HUES6 (cell line): ENCODE data around the gene ATP13A1.

Experiments used
- H3K27ac ChIP-seq: 2 replicates; pipeline ENCODE4 v1.7.0; 2013; ENCODE audit warnings: low read depth, mild to moderate bottlenecking, low read length, inconsistent platforms
- H3K27me3 ChIP-seq: 2 replicates; pipeline ENCODE4 v1.6.1; 2013; ENCODE audit warnings: low read length; ENCODE audit not compliant: control insufficient read depth, insufficient read depth
- H3K36me3 ChIP-seq: 2 replicates; pipeline ENCODE4 v1.6.1; 2013; ENCODE audit warnings: low read length; ENCODE audit not compliant: control insufficient read depth, insufficient read depth
- H3K4me1 ChIP-seq: 2 replicates; pipeline ENCODE4 v1.6.1; 2013; ENCODE audit warnings: low read length; ENCODE audit not compliant: control insufficient read depth, insufficient read depth
- H3K4me3 ChIP-seq: 2 replicates; pipeline ENCODE4 v1.5.1; 2013; ENCODE audit warnings: low read depth, low read length
- H3K9ac ChIP-seq: one replicate; pipeline ENCODE4 v1.6.1; 2013; ENCODE audit warnings: mild to moderate bottlenecking, low read length
- H3K9me3 ChIP-seq: 2 replicates; pipeline ENCODE4 v1.6.1; 2013; ENCODE audit warnings: low read depth, low read length; ENCODE audit not compliant: control insufficient read depth, insufficient read depth

Gene ATP13A1

GRCh38 chr19:19653597-19654147 lies 9.8 kb downstream of the ATP13A1 start:
- Histone ChIP-seq H3K27me3 (no peaks in the 10 kb centered on the region), H3K36me3 (peaks cover 97% of the 10 kb centered on the region), H3K27ac (no peak overlapping the region), H3K9ac (no peak overlapping the region), H3K4me1 (no peaks in the 10 kb centered on the region), H3K4me3 (no peak overlapping the region), H3K9me3 (no peaks in the 10 kb centered on the region)

- H3K9me3 ChIP-seq = no peaks in the 10 kb centered on the region
- no peaks in the 10 kb centered on the region for H3K4me1 ChIP-seq
- no peak overlapping the region for H3K27ac ChIP-seq
- H3K36me3 ChIP-seq = peaks cover 97% of the 10 kb centered on the region
- no peak overlapping the region for H3K9ac ChIP-seq
- H3K27me3 ChIP-seq = no peaks in the 10 kb centered on the region
- no peak overlapping the region for H3K4me3 ChIP-seq
These were observed 10.8 kb downstream of the ATP13A1 start for GRCh38 chr19:19652482-19653295.

- no peaks in the 10 kb centered on the region for H3K27me3 ChIP-seq
- H3K4me3 ChIP-seq = no peak overlapping the region
- no peak overlapping the region for H3K27ac ChIP-seq
- H3K9ac ChIP-seq = no peak overlapping the region
- H3K36me3 ChIP-seq = peaks cover 97% of the 10 kb centered on the region
- H3K4me1 ChIP-seq = no peaks in the 10 kb centered on the region
- H3K9me3 ChIP-seq = no peaks in the 10 kb centered on the region
These were observed 12.4 kb downstream of the ATP13A1 start for GRCh38 chr19:19651076-19651475.

- Histone ChIP-seq H3K9ac (no peak overlapping the region), H3K4me1 (no peaks in the 10 kb centered on the region), H3K36me3 (peaks cover 97% of the 10 kb centered on the region), H3K4me3 (no peak overlapping the region), H3K27ac (no peak overlapping the region), H3K27me3 (no peaks in the 10 kb centered on the region), H3K9me3 (no peaks in the 10 kb centered on the region)
These were observed 13.1 kb downstream of the ATP13A1 start for GRCh38 chr19:19650331-19650730.

GRCh38 chr19:19649580-19649995 lies 13.9 kb downstream of the ATP13A1 start:
- no peak overlapping the region for H3K9ac ChIP-seq
- no peak overlapping the region for H3K27ac ChIP-seq
- H3K4me3 ChIP-seq = no peak overlapping the region
- H3K9me3 ChIP-seq = no peaks in the 10 kb centered on the region
- H3K4me1 ChIP-seq = no peaks in the 10 kb centered on the region
- H3K36me3 ChIP-seq = peaks cover 97% of the 10 kb centered on the region
- H3K27me3 ChIP-seq = no peaks in the 10 kb centered on the region

GRCh38 chr19:19649155-19649554 lies 14.3 kb downstream of the ATP13A1 start:
- H3K9me3 ChIP-seq = no peaks in the 10 kb centered on the region
- H3K9ac ChIP-seq = no peak overlapping the region
- no peak overlapping the region for H3K4me3 ChIP-seq
- no peaks in the 10 kb centered on the region for H3K4me1 ChIP-seq
- no peaks in the 10 kb centered on the region for H3K27me3 ChIP-seq
- H3K27ac ChIP-seq = no peak overlapping the region
- peaks cover 96% of the 10 kb centered on the region for H3K36me3 ChIP-seq

- Histone ChIP-seq H3K4me1 (no peaks in the 10 kb centered on the region), H3K4me3 (no peak overlapping the region), H3K36me3 (peaks cover 80% of the 10 kb centered on the region), H3K27ac (no peak overlapping the region), H3K9ac (no peak overlapping the region), H3K9me3 (no peaks in the 10 kb centered on the region), H3K27me3 (no peaks in the 10 kb centered on the region)
These were observed 16.2 kb downstream of the ATP13A1 start for GRCh38 chr19:19647037-19647835.

GRCh38 chr19:19645233-19645870 lies 18.1 kb downstream of the ATP13A1 start:
- Histone ChIP-seq H3K27ac (no peak overlapping the region), H3K36me3 (peaks cover 61% of the 10 kb centered on the region)

GRCh38 chr19:19644054-19644388 lies 19.5 kb downstream of the ATP13A1 start:
- Histone ChIP-seq H3K27ac (no peak overlapping the region), H3K4me1 (no peaks in the 10 kb centered on the region), H3K4me3 (peak overlapping the region; percentile 90; the same call in 1 of the 2 replicates), H3K9ac (no peak overlapping the region), H3K36me3 (peaks cover 53% of the 10 kb centered on the region), H3K9me3 (no peaks in the 10 kb centered on the region), H3K27me3 (no peaks in the 10 kb centered on the region)

More at GRCh38 chr19:19645233-19645870, 18.1 kb downstream of the ATP13A1 start:
- H3K9me3 ChIP-seq = no peaks in the 10 kb centered on the region
- H3K9ac ChIP-seq = no peak overlapping the region
- H3K27me3 ChIP-seq = no peaks in the 10 kb centered on the region
- no peaks in the 10 kb centered on the region for H3K4me1 ChIP-seq
- H3K4me3 ChIP-seq = no peak overlapping the region

- Histone ChIP-seq H3K27ac (no peak within 1 kb of the TSS), H3K36me3 (peaks cover 49% of the 10 kb centered on the region), H3K9me3 (no peaks in the 10 kb centered on the region), H3K27me3 (no peaks in the 10 kb centered on the region), H3K9ac (peak within 1 kb of the TSS; percentile 65), H3K4me1 (no peaks in the 10 kb centered on the region), H3K4me3 (peak within 1 kb of the TSS; percentile 90)
These were observed 20.1 kb downstream of the ATP13A1 start, which contains the start of gene GMIP for GRCh38 chr19:19643158-19644053. Gene GMIP (minus strand): TSS chr19:19643657. CDS start chr19:19643529, 128 bp downstream.
